Measurements from ENCODE around the gene TFAP2C.

GRCh38 chr20:56634307-56634706 lies 5.2 kb downstream of the TFAP2C start:
- TF ChIP-seq CTCF (IDR thresholded peaks at IDR 0.05) = no peak
- no peak for TF ChIP-seq POLR2AphosphoS5 (IDR thresholded peaks at IDR 0.05)
- no peak for TF ChIP-seq POLR2A (IDR thresholded peaks at IDR 0.05)

Measured in breast epithelium (tissue), 3 donors.